ENCODE measurements around the gene RAD51C. TPM values are rescaled to one million over a fixed set of nuclear protein-coding genes. Genes with fewer than 3 reads are reported as not detected.

Gene RAD51C
- total and polyA plus RNA-seq, 9 of the 15 experiments (the other 6 are each of a cell fraction or from before 2014, with no cell fraction given) = 93.9 to 341 (median 135) TPM

- TF ChIP-seq, protein P1, sequence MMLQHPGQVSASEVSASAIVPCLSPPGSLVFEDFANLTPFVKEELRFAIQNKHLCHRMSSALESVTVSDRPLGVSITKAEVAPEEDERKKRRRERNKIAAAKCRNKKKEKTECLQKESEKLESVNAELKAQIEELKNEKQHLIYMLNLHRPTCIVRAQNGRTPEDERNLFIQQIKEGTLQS (IDR thresholded peaks at IDR 0.05) = peak; percentile 98
- TF ChIP-seq, protein P1 (CRISPR knock-in tag; conservative IDR thresholded peaks at IDR 0.05) = no peak
- peak; percentile 72; the same call in 1 of the 2 replicates for TF ChIP-seq ATF4 (CRISPR knock-in tag; IDR thresholded peaks at IDR 0.05)
- peak; percentile 69; the same call in 1 of the 2 replicates for TF ChIP-seq TEAD2 (tag; IDR thresholded peaks at IDR 0.05)
- no peak for TF ChIP-seq ZNF586 (CRISPR knock-in tag; conservative IDR thresholded peaks at IDR 0.05)
- no peak for TF ChIP-seq CBX5 (IDR thresholded peaks at IDR 0.05; ENCODE audit: borderline replicate concordance, low read depth)
- peak; percentile 35; the same call in 1 of the 2 replicates for TF ChIP-seq PHF8 (IDR thresholded peaks at IDR 0.05; ENCODE audit: borderline replicate concordance, low read length)
- TF ChIP-seq CBX3 (IDR thresholded peaks at IDR 0.05; ENCODE audit: borderline replicate concordance in 1 of 2, low read length in 2 of 2) = 0 out of 3 replicates have a peak, but pooled peaks of 1 of the 2 experiments have one; percentile 11
- no peak for TF ChIP-seq SRF (CRISPR knock-in tag; IDR thresholded peaks at IDR 0.05)
- TF ChIP-seq, protein P2, sequence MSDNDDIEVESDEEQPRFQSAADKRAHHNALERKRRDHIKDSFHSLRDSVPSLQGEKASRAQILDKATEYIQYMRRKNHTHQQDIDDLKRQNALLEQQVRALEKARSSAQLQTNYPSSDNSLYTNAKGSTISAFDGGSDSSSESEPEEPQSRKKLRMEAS (CRISPR knock-in tag; IDR thresholded peaks at IDR 0.05) = peak; percentile 47; the same call in 1 of the 2 replicates
- TF ChIP-seq ZNF232 (CRISPR knock-in tag; IDR thresholded peaks at IDR 0.05) = no peak
- TF ChIP-seq SMAD3 (CRISPR knock-in tag; conservative IDR thresholded peaks at IDR 0.05) = peak; percentile 83; the same call in 1 of the 2 replicates
- TF ChIP-seq PYGO2 (tag; IDR thresholded peaks at IDR 0.05) = peak; percentile 70; the same call in 1 of the 2 replicates
- no peak for TF ChIP-seq XRCC3 (IDR thresholded peaks at IDR 0.05)
- no peak for TF ChIP-seq CCNT2 (IDR thresholded peaks at IDR 0.05; ENCODE audit: borderline replicate concordance, extremely low read depth, insufficient read length, low read depth, low read length)
- peak in 1 of 2 experiments; percentile 26; a peak in 1 of 4 replicates for TF ChIP-seq RCOR1 (IDR thresholded peaks at IDR 0.05; ENCODE audit: borderline replicate concordance in 1 of 2, low read depth in 2 of 2, low read length in 2 of 2)
- no peak for TF ChIP-seq SREBF1 (IDR thresholded peaks at IDR 0.05; ENCODE audit: borderline replicate concordance, low read depth, low read length)
- TF ChIP-seq, protein P3, sequence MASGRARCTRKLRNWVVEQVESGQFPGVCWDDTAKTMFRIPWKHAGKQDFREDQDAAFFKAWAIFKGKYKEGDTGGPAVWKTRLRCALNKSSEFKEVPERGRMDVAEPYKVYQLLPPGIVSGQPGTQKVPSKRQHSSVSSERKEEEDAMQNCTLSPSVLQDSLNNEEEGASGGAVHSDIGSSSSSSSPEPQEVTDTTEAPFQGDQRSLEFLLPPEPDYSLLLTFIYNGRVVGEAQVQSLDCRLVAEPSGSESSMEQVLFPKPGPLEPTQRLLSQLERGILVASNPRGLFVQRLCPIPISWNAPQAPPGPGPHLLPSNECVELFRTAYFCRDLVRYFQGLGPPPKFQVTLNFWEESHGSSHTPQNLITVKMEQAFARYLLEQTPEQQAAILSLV (tag; IDR thresholded peaks at IDR 0.05) = peak; percentile 62; the same call in 1 of the 2 replicates
- TF ChIP-seq BHLHE40 (IDR thresholded peaks at IDR 0.05; ENCODE audit: low read length) = no peak
- peak; percentile 31; the same call in 1 of the 2 replicates for TF ChIP-seq DPF2 (IDR thresholded peaks at IDR 0.05)
These were observed 25.5 kb upstream of the RAD51C start (continued) for GRCh38 chr17:58666858-58667267.

Data from K562 (cell line).